Medulla oblongata (tissue), 1 donor: ENCODE results near the gene MAPT.

ENCODE experiments used
- DNase-seq: peaks from one replicate; pipeline ENCODE4 v3.0.0-alpha.2; 2015; ENCODE audit errors: extremely low spot score

MAPT gene

DNA sequence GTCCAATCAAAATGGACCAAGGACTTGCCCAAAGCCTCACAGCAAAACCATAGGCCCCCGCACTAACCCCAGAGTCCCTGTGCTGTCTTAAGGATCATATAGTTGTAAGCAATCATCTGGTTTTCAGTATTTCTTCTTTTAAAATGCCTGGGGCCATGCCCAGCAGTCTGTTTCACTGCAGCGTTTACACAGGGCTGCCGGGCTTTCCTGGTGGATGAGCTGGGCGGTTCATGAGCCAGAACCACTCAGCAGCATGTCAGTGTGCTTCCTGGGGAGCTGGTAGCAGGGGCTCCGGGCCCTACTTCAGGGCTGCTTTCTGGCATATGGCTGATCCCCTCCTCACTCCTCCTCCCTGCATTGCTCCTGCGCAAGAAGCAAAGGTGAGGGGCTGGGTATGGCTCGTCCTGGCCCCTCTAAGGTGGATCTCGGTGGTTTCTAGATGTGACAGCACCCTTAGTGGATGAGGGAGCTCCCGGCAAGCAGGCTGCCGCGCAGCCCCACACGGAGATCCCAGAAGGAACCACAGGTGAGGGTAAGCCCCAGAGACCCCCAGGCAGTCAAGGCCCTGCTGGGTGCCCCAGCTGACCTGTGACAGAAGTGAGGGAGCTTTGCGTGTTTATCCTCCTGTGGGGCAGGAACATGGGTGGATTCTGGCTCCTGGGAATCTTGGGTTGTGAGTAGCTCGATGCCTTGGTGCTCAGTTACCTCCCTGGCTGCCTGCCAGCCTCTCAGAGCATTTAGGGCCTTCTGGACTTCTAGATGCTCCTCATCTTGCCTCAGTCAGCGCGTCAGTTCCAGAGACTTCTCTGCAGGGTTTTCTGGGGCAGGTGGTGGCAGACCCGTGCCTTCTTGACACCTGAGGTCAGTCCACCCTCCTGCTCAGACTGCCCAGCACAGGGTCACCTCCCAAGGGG, 79.8 kb downstream of the MAPT start:
- DNase-seq = no peak

DNA sequence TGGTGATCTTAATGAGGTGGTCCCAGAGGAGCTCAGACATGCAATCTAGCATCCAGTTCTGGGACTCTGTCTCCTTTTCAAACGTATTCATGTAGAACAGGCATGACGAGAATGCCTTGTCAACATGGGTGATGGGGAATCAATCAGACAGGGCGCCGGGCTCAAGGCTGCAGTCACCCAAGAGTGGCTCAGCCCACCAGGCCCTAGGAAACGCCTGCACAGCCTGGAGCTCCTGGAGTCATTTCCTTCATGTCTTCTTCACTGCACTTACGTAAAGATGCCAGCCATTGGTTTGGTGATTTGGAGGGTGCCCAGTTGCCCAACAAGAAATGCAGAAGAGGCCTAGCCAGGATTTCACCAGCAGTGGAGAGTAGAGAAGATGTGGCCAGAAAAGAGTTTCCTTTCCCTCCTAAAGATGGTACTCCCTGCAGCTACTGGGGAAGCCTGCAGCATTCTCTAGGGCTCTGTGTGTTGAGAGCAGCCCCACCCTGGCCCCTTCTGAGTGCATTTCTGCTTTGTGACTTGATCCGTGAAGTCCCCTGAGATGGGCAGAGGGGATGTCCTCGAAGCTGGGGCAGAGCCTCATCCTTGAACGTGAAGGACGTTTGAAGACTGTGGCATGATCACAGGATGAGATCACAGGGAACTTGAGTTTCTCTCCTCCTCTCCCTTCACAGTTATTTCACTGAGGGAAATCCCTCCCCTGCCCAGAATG, 80.7 kb downstream of the MAPT start:
- no peak for DNase-seq

DNA sequence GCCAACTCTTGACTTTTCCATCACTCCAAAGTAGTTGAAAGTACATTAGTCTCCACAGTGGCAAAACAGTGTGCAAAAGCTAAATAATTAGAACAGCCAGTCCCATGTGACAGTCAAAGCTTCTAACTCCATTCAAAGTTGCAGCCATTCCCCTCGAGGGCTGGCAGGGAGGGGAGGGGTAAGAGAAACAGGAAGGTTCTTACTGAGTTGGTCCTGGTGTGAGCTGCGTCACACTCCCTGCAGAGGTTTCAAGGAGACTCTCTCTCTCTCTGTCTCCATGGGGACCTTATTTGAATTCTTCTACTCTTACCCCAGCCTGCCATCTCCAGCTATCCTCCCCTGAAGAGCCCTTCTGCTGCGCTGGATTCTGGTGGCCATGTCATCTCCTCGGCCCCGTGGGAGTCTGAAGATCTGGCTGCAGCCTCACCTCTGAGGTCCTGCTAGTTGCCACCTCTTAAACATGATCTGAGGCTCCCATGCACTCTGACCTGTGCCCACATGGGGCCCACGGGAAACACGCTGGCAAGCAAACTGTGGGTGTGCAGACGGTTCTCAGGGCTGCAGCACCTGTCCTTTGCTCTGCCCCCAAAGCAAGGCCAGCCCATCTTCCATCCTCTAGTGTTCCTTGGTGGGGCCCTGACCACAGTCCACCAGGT, 81.4 kb downstream of the MAPT start:
- peak; percentile 45 for DNase-seq

DNA sequence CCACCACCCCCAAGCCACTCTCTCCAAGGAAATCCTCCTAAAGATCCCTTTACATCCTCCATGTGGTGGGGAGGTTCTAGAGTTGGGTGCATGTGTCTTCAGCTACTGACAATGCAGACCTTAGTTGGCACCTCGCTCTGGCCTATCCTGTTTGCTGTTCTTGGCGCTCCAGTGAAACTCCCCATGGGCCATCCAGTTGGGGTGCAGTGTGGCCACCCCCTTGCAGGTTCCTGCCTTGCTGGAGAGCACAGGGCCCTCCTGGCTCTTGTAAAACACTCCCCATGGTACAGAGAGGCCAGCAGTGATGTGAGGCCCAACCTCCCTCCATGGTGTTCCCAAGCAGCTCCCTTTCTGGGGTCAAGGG, 82.0 kb downstream of the MAPT start:
- no peak for DNase-seq

DNA sequence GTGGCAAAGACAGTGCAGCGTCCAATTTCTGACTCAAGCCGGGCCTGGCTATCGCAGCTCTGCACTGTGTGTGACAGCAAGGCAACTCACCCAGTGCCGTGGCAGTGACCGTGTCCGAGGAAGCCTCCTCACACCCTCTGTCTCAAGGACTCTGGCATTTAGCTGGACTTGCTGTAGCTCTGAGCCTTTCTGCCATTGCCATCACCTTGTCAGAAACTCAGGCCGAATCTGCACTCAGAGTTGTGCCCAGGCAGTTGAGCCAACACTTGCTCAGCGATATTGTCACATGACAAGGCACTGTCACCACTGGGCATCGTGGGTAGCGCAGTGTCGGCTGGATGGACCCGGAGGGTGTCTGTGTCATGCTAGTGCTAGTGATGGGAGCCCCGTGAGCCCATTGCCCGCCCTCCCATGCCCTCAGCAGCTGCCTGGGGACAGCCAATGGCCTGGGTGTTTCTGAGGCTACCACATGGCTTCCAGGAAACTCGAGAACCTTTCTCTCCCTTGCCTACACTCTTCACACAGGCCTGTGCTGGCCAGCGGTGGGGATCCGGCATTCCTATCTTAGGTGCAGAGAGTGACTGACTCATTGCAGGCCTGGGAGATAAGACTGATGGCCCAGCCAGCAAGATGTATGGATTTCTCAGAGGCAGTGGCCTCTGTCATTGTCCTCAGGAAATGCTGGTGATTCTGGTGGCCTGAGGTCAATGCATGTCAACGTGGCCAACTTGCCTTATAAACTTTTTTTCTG, 82.6 kb downstream of the MAPT start:
- DNase-seq = no peak

DNA sequence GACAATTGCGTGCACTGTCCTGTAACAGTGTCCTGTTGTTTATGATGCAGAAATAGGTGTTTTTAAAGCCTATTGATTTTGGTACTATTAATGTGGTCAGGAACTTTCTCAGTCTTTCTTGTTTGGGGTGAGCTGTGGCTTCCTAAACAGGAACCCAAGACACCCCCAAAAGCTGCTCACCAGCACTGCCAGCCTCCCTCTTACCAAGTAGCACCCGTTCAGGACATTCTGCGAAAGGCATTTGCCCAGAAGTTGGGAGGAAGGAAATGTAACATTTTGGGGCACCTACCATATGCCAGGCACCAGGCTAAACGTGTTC, 83.1 kb downstream of the MAPT start:
- DNase-seq = no peak

DNA sequence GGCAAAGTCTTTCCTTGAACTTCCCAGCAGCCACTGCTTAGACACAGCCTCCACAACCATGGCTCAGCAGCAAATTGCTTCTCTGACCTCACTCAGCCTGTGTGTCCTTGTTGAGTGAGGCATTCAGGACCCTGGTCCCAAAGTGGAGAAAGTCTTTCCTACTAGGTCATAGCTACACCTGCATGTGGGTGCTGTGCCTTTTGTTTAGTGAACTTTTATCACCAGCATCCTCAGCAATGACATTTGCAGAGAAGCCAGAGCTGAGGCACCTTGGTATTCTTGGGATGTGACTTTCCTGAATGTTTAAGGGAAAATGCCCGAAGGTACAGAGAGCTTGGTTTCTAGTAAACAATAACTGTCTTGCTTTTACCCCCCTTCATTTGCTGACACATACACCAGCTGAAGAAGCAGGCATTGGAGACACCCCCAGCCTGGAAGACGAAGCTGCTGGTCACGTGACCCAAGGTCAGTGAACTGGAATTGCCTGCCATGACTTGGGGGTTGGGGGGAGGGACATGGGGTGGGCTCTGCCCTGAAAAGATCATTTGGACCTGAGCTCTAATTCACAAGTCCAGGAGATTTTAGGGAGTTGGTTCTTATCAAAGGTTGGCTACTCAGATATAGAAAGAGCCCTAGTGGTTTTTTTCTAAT, 83.7 kb downstream of the MAPT start:
- DNase-seq = no peak

DNA sequence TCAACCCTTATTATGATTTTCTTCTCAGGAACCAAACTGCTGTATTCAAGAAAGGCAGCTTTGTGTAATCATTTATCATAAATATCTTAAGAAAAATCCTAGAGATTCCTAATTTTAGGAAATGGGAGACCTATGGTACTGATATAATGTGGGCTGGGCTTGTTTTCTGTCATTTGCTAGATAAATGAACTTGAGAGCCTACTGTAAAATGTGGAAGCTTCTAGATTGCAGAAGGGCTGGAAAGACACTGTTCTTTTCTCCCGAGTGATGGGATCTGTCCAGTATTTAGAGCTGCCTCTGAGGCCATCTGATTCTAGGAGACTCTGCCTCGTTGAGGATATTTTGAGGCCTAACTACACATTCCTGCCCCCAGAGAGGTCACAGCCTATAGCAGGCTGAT, 84.8 kb downstream of the MAPT start:
- no peak for DNase-seq

DNA sequence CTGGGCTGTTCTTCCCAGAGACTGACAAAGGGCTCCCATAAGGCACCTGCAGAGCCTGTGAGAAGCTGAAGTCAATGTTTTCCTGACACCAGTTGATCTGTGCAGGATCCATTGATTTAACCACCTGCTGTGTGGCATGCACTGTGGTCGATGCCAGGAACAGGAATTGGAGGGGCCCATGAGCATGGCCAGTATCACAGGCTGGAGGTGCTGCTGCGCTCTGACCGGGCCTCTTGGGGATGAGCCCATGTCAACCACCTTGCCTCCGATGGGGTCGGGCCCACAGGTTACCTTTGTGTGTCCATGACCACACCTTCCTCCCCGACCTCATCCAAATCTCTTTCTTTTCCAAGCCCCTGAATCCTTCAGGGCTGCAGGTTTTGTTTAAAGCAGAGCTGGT, 86.5 kb downstream of the MAPT start:
- no peak for DNase-seq

DNA sequence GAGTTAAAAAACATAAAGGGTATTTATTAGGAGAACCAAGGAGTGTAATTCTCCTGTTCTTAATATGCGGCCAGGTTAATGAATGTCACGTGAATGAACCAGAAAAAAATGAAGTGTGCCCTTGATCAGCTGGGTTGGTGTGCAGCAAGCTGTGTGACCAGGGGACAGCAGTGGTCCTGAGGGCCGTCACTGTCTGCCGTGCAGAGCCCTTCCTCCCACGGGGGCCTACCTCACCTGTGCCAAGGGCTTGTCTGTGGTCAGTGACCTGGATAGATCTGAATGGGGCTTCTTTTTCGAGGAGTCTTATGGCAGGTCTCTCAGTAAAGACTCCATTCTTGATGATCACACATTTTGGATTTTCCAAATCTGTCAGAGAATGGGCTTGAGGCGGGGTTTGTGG, 87.0 kb downstream of the MAPT start:
- DNase-seq = no peak

DNA sequence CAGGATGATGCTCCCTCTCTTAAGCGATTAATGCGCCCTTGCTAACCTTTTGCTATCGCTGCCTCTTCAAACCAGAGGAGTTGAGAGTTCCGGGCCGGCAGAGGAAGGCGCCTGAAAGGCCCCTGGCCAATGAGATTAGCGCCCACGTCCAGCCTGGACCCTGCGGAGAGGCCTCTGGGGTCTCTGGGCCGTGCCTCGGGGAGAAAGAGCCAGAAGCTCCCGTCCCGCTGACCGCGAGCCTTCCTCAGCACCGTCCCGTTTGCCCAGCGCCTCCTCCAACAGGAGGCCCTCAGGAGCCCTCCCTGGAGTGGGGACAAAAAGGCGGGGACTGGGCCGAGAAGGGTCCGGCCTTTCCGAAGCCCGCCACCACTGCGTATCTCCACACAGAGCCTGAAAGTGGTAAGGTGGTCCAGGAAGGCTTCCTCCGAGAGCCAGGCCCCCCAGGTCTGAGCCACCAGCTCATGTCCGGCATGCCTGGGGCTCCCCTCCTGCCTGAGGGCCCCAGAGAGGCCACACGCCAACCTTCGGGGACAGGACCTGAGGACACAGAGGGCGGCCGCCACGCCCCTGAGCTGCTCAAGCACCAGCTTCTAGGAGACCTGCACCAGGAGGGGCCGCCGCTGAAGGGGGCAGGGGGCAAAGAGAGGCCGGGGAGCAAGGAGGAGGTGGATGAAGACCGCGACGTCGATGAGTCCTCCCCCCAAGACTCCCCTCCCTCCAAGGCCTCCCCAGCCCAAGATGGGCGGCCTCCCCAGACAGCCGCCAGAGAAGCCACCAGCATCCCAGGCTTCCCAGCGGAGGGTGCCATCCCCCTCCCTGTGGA, 88.6 kb downstream of the MAPT start:
- DNase-seq = no peak

DNA sequence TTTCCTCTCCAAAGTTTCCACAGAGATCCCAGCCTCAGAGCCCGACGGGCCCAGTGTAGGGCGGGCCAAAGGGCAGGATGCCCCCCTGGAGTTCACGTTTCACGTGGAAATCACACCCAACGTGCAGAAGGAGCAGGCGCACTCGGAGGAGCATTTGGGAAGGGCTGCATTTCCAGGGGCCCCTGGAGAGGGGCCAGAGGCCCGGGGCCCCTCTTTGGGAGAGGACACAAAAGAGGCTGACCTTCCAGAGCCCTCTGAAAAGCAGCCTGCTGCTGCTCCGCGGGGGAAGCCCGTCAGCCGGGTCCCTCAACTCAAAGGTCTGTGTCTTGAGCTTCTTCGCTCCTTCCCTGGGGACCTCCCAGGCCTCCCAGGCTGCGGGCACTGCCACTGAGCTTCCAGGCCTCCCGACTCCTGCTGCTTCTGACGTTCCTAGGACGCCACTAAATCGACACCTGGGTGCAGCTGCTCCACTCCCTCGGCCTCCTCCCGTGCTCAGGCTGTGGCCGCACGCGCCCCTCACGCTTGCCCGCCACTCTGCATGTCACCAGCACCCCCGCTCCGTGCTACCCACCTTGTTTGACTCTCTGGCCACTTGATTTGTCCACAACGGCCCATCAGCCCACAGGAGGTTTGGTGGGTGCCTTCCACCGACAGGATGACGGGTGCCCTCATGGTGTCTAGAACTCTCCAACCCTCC, 89.4 kb downstream of the MAPT start:
- DNase-seq = no peak

DNA sequence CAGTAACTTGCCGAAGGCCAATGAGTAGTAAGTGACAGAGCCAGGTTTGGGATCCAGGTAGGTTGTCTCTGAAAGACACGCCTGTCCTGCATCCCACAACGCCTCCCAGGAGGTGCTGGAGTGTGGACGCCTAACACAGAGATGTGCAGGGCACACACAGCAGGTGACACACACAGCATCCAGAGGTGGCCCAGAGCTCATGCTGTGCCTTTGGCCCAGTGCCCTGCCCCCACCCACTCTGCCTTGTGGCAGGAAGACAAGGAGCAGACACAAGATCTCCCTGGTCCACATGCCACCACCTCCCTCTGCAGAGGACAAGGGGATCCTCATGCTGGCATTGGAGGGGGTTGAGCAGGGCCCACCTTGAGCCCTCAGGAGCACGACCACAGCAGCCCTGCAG, 90.0 kb downstream of the MAPT start:
- DNase-seq = no peak

DNA sequence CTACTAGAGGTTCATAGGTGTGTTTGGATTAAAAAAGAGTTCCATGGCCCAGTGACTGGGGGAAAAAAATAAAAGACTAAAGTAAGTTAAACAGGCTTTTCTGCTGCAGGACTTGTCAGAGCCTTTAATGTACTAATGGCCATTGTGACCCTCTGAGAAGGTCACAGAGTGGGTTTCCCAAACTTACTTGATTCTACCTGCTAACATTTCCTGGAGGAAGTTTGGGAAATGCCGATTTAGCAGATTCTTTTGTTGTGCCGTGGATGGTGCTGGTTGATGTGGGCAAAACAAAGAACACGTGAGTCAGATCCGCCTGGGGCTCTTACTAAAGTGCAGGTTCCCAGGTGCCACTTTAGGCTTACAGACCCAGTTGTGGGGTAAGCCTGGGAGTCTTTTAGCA, 91.1 kb downstream of the MAPT start:
- no peak for DNase-seq

DNA sequence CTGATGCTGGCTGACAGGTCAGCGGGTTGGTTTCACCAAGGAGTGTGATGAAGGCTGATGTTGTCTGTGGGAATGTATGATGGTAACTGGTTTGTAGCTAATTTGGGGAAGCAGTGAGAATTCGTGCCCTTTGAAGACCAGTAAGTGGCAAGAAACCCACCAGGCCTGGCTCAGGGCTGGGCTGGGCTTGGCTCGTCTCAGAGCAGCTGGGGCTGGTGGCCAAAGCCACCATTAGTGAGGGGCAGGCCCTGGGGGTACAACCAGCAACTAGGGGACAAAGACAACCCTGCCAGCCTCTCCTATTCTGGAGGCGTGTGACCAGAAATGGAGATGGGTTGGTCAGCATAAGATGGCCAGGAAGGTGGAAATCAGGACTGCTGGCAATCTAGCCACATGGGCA, 91.7 kb downstream of the MAPT start:
- no peak for DNase-seq

DNA sequence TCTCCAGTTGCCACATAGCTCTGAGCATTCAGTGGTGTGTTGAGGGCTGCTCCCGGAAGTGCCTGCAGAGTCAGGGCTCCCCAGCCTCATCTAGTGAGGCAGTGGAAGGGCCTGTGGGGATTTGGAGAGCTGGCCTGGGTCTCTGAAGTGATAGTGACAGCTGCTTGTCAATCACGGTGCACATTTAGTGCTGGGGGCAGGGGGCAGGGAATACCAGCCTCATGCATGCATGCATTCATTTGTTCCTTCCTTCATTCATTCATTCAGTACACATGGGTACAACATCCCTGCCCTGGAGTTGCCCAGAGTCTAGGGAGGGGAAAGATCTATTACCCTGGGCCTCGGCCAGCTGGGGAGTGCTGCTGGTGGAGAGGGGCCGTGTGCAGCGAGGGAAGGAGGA, 93.4 kb downstream of the MAPT start:
- DNase-seq = no peak

DNA sequence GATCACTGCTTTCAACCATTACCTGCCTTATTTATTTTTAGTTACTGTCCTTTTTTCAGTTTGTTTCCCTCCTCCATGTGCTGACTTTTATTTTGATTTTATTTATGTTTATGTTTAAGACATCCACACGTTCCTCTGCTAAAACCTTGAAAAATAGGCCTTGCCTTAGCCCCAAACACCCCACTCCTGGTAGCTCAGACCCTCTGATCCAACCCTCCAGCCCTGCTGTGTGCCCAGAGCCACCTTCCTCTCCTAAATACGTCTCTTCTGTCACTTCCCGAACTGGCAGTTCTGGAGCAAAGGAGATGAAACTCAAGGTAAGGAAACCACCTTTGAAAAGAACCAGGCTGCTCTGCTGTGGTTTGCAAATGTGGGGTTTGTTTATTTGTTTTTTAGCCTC, 95.4 kb downstream of the MAPT start:
- DNase-seq = no peak

DNA sequence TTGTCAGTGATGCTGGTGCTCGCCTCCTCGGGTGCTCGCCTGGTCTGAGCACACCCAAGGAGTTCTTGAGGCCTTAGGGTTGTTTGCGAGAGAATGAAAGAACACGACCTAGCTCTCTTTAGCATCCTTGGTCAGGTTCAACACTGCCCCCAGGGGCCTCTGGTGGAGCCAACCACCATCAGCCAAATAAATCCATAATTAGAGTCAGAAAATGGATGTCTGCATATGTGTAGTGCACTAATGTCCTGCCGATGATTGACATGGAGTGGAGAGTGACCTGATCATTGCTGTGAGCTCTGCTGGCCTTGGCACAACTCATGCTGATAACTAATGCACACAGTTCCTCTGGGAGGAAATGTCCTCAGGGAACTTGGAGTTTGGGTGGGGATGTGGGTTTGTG, 96.5 kb downstream of the MAPT start:
- no peak for DNase-seq

DNA sequence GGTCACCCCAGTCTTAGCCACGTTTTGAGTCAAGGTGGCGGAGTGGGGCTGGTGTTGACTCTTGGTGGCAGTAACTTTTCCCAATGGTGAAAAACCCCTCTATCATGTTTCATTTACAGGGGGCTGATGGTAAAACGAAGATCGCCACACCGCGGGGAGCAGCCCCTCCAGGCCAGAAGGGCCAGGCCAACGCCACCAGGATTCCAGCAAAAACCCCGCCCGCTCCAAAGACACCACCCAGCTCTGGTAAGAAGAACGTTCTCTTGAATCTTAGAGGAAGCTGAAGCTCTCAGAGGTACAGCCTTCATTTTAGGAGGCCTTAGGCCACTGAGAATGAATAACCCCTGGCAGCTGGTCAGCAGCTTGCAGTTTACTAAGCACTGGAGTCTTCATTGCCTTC, 97.0 kb downstream of the MAPT start:
- no peak for DNase-seq

DNA sequence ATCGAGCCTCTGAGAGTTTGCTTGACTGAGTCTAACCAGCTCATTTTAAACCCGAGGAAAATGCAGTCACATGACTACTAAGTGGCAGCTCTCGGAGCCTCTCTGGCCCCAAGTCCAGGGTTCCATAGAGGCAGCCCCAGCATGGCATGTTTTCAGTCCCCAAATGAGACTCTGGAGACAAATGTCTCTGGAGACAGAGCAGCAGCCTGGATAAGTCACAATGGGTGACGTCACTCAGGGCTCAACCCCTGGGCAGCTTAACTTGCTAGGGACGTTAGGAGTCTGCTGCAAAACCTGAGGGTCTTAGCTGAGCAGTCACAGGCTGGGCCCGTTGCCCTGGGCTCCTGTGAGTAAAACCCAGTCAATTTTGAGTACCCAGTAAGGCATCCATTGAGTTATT, 97.8 kb downstream of the MAPT start:
- peak; percentile 75 for DNase-seq
